HepG2 (cell line): ENCODE measurements around the gene GNMT. TPM values are rescaled to one million over a fixed set of nuclear protein-coding genes. Genes with fewer than 3 reads are reported as not detected.
A peak's percentile ranks its signal among the peaks of the same experiment; 100 is the strongest.

Source experiments
- ARID2 ChIP-seq: sonication (generic); formaldehyde crosslinking; IDR thresholded peaks from 2 replicates; pipeline ENCODE4 v1.8.1; 2022; ENCODE audit warnings: mild to moderate bottlenecking, missing genetic modification reagents, borderline replicate concordance
- CREM ChIP-seq, 2 experiments: sonication (generic) in 1 of 2; formaldehyde crosslinking in 1 of 2; IDR thresholded peaks; 2 replicates each; pipeline versions ENCODE4 v1.4.0 to v1.6.1; 2016 to 2020; ENCODE audit warnings: antibody characterized with exemption in 1 of 2, mild to moderate bottlenecking in 1 of 2, missing genetic modification reagents in 1 of 2
- DPF2 ChIP-seq: sonication (generic); formaldehyde crosslinking; IDR thresholded peaks from 2 replicates; pipeline ENCODE4 v1.4.0; 2020; ENCODE audit warnings: mild to moderate bottlenecking, low read depth, missing genetic modification reagents, borderline replicate concordance
- DR1 ChIP-seq: sonication (generic); formaldehyde crosslinking; IDR thresholded peaks from 2 replicates; pipeline ENCODE4 v1.8.0; 2021; ENCODE audit warnings: mild to moderate bottlenecking, missing genetic modification reagents, inconsistent platforms
- E2F1 ChIP-seq: sonication (generic); formaldehyde crosslinking; IDR thresholded peaks from 2 replicates; pipeline ENCODE4 v1.5.0; 2020; ENCODE audit warnings: missing genetic modification reagents
- ETV5 ChIP-seq: IDR thresholded peaks from 2 replicates; pipeline ENCODE4 v1.6.1; 2018; ENCODE audit warnings: missing biosample characterization, missing genetic modification reagents, inconsistent platforms, borderline replicate concordance
- FOXM1 ChIP-seq: sonication (generic); formaldehyde crosslinking; IDR thresholded peaks from 2 replicates; pipeline ENCODE4 v1.5.0; 2020; ENCODE audit warnings: missing genetic modification reagents
- HMGXB3 ChIP-seq: sonication (generic); formaldehyde crosslinking; IDR thresholded peaks from 2 replicates; pipeline ENCODE4 v1.4.0; 2020; ENCODE audit warnings: missing genetic modification reagents, borderline replicate concordance
- HNRNPL ChIP-seq: fragments of 200-400 bp; formaldehyde crosslinking; IDR thresholded peaks from 2 replicates; pipeline ENCODE4 v1.6.1; 2017; ENCODE audit warnings: mild to moderate bottlenecking, low read depth, low read length
- ISX ChIP-seq: sonication (generic); formaldehyde crosslinking; conservative IDR thresholded peaks from 2 replicates; pipeline ENCODE4 v1.5.0; 2020; ENCODE audit warnings: missing genetic modification reagents
- SIN3B ChIP-seq: fragments of 150-350 bp; IDR thresholded peaks from 2 replicates; pipeline ENCODE4 v1.6.1; 2014; ENCODE audit warnings: low read length
- ZBTB10 ChIP-seq: sonication (generic); formaldehyde crosslinking; IDR thresholded peaks from 2 replicates; pipeline ENCODE4 v1.4.0; 2020; ENCODE audit warnings: missing genetic modification reagents, borderline replicate concordance
- ZNF232 ChIP-seq: sonication (generic); formaldehyde crosslinking; IDR thresholded peaks from 2 replicates; pipeline ENCODE4 v1.4.0; 2020; ENCODE audit warnings: missing genetic modification reagents, borderline replicate concordance
- ZNF510 ChIP-seq: sonication (generic); formaldehyde crosslinking; IDR thresholded peaks from 2 replicates; pipeline ENCODE4 v1.4.0; 2020; ENCODE audit warnings: low read depth, mild to moderate bottlenecking, missing genetic modification reagents
- ZNF710 ChIP-seq: sonication (generic); formaldehyde crosslinking; IDR thresholded peaks from 2 replicates; pipeline ENCODE4 v1.5.0; 2020; ENCODE audit warnings: mild to moderate bottlenecking, missing genetic modification reagents, borderline replicate concordance
- ZNF800 ChIP-seq: sonication (generic); formaldehyde crosslinking; IDR thresholded peaks from 2 replicates; pipeline ENCODE4 v1.4.0; 2020; ENCODE audit warnings: missing genetic modification reagents
- polyA plus RNA-seq, 8 experiments: library from polyadenylated mRNA; depleted of rRNA in 3 of 8; stranded (reverse) in 7 of 8; unstranded in 1 of 8; fragments of >200 nt; fragmentation: Illumina TruSeq in 4 of 8; extraction: Trizol in 4 of 8; gene quantifications; 2 replicates each; pipeline versions ENCODE4 v1.2.1 to v1.2.3, GENCODE V29; 2011 to 2016; ENCODE audit warnings: low read depth in 4 of 8, missing spikeins in 1 of 8, mixed read lengths in 1 of 8; ENCODE audit not compliant: insufficient read depth in 1 of 8
- total RNA-seq, 5 experiments: library from RNA; depleted of rRNA; stranded (reverse); fragments of >200 nt; fragmentation: Illumina TruSeq; extraction: Trizol; gene quantifications; 2 replicates each; pipeline ENCODE4 v1.2.3, GENCODE V29; 2016; ENCODE audit warnings: low read depth in 1 of 5

GNMT gene
- total and polyA plus RNA-seq, 2 of the 13 experiments (the other 11 are each of a cell fraction or from before 2014, with no cell fraction given): 2.8 to 7.0 TPM

- TF ChIP-seq ZBTB10 (CRISPR knock-in tag) (no peak), HMGXB3 (CRISPR knock-in tag) (peak; percentile 70; the same call in 1 of the 2 replicates), E2F1 (CRISPR knock-in tag) (no peak), DR1 (peak; percentile 72; the same call in 1 of the 2 replicates), ZNF510 (no peak; the same call in 1 of the 2 replicates), ISX (CRISPR knock-in tag) (no peak), FOXM1 (CRISPR knock-in tag) (no peak), HNRNPL (no peak), ARID2 (no peak), ZNF800 (CRISPR knock-in tag) (peak; percentile 68; the same call in 1 of the 2 replicates), ZNF232 (CRISPR knock-in tag) (no peak), ZNF710 (CRISPR knock-in tag) (no peak; the same call in 1 of the 2 replicates), SIN3B (no peak), ETV5 (peak; percentile 96), DPF2 (CRISPR knock-in tag) (no peak), CREM (IDR thresholded peaks at IDR 0.05) (peak; percentile 70; the same call in 1 of the 2 replicates), CREM (CRISPR knock-in tag; IDR thresholded peaks at IDR 0.05) (no peak)
Observed at GRCh38 chr6:42978839-42979522, 18.4 kb downstream of the GNMT start, which contains the start of gene PEX6 (continued).
